SK-N-SH (cell line): Measurements from ENCODE around the gene PTX3. TPM values are rescaled to one million over a fixed set of nuclear protein-coding genes. Genes with fewer than 3 reads are reported as not detected.

Source experiments
- CTCF ChIA-PET: fragments of 300-600, 350-600 bp; formaldehyde crosslinking; extraction: SDS; loops from one replicate; lab custom pipeline; 2021; lab: Yijun Ruan, JAX
- POLR2A ChIA-PET: fragments of 350-600 bp; sonication (Branson Sonifier 250); formaldehyde crosslinking; extraction: SDS; loops from one replicate; lab custom pipeline; 2020; ENCODE audit warnings: antibody characterized with exemption, inconsistent platforms; lab: Yijun Ruan, JAX
- DNase-seq: peaks from one replicate; pipeline ENCODE4 v3.0.0; 2012
- H2AFZ ChIP-seq: fragments of 200-600 bp; sonication (generic); 2 replicates; pipeline ENCODE4 v1.8.1; 2016; ENCODE audit warnings: antibody characterized with exemption, mild to moderate bottlenecking, low read depth
- H3F3A ChIP-seq: fragments of 200-600 bp; sonication (generic); replicated peaks from 2 replicates; pipeline ENCODE3; 2016; ENCODE audit warnings: antibody characterized with exemption, mild to moderate bottlenecking; ENCODE audit not compliant: insufficient read depth
- H3K27ac ChIP-seq, 2 experiments: fragments of 200-500 bp in 1 of 2; fragments of 200-600 bp in 1 of 2; sonication (Bioruptor generic) in 1 of 2; sonication (generic), shearing (Covaris generic) in 1 of 2; 2 replicates each; pipeline versions ENCODE4 v1.5.1 to v1.6.1; 2014 to 2016; ENCODE audit warnings: low read depth in 2 of 2, inconsistent platforms in 1 of 2, low read length in 1 of 2, mild to moderate bottlenecking in 1 of 2, mixed read lengths in 1 of 2
- H3K27me3 ChIP-seq: fragments of 200-600 bp; sonication (generic), shearing (Covaris generic); 2 replicates; pipeline ENCODE4 v1.6.1; 2016; ENCODE audit warnings: mixed run types; ENCODE audit not compliant: insufficient read depth
- H3K36me3 ChIP-seq, 2 experiments: fragments of 200-500 bp in 1 of 2; fragments of 200-600 bp in 1 of 2; sonication (Bioruptor generic) in 1 of 2; sonication (generic) in 1 of 2; replicated peaks in 1 of 2; 2 replicates each; pipeline versions ENCODE3 to v1.5.1; 2014 to 2016; ENCODE audit warnings: low read length in 1 of 2, mild to moderate bottlenecking in 1 of 2; ENCODE audit not compliant: insufficient read depth in 2 of 2, control insufficient read depth in 1 of 2
- H3K4me1 ChIP-seq, 2 experiments: fragments of 200-500 bp in 1 of 2; fragments of 200-600 bp in 1 of 2; sonication (Bioruptor generic) in 1 of 2; sonication (generic), shearing (Covaris generic) in 1 of 2; 2 replicates each; pipeline versions ENCODE4 v1.5.1 to v1.6.1; 2014 to 2016; ENCODE audit warnings: low read depth in 1 of 2, low read length in 1 of 2, mixed run types in 1 of 2; ENCODE audit not compliant: insufficient read depth in 2 of 2, control insufficient read depth in 1 of 2
- H3K4me2 ChIP-seq: fragments of 200-600 bp; sonication (generic), shearing (Covaris generic); 2 replicates; pipeline ENCODE4 v1.6.1; 2017; ENCODE audit warnings: mixed run types
- H3K4me3 ChIP-seq, 2 experiments: fragments of 200-500 bp in 1 of 2; fragments of 200-600 bp in 1 of 2; sonication (Bioruptor generic) in 1 of 2; sonication (generic), shearing (Covaris generic) in 1 of 2; 2 replicates each; pipeline versions ENCODE4 v1.5.1 to v1.8.1; 2014 to 2016; ENCODE audit warnings: low read depth in 2 of 2, inconsistent platforms in 1 of 2, low read length in 1 of 2, mild to moderate bottlenecking in 1 of 2, mixed read lengths in 1 of 2, moderate library complexity in 1 of 2
- H3K79me2 ChIP-seq: fragments of 200-600 bp; sonication (generic); 2 replicates; pipeline ENCODE4 v1.8.1; 2017; ENCODE audit warnings: mild to moderate bottlenecking; ENCODE audit not compliant: insufficient read depth
- H3K9ac ChIP-seq: fragments of 200-600 bp; sonication (generic); 2 replicates; pipeline ENCODE4 v1.6.1; 2017; ENCODE audit warnings: mixed run types
- H3K9me2 ChIP-seq: fragments of 200-600 bp; sonication (generic); 2 replicates; pipeline ENCODE4 v1.6.1; 2017; ENCODE audit warnings: mixed run types
- H3K9me3 ChIP-seq: fragments of 200-600 bp; sonication (generic); 2 replicates; pipeline ENCODE4 v1.6.1; 2017; ENCODE audit warnings: mixed run types, mild to moderate bottlenecking, moderate library complexity
- H4K20me1 ChIP-seq: fragments of 200-600 bp; sonication (generic); 2 replicates; pipeline ENCODE4 v1.6.1; 2017; ENCODE audit warnings: mild to moderate bottlenecking, mixed run types; ENCODE audit not compliant: insufficient read depth
- CHD2 ChIP-seq: fragments of 150-350 bp; IDR thresholded peaks from 2 replicates; pipeline ENCODE4 v1.6.1; 2018; ENCODE audit warnings: low read length; ENCODE audit not compliant: partially characterized antibody
- ELF1 ChIP-seq: IDR thresholded peaks from 2 replicates; pipeline ENCODE4 v1.4.0; 2012
- FOXJ3 ChIP-seq: sonication (generic); formaldehyde crosslinking; IDR thresholded peaks from 2 replicates; pipeline ENCODE4 v1.5.1; 2020; ENCODE audit warnings: mild to moderate bottlenecking, missing genetic modification reagents
- FOXM1 ChIP-seq: IDR thresholded peaks from 2 replicates; pipeline ENCODE4 v1.4.0; 2012; ENCODE audit warnings: low read depth, mild to moderate bottlenecking
- MAX ChIP-seq: IDR thresholded peaks from 2 replicates; pipeline ENCODE4 v1.4.0; 2012; ENCODE audit warnings: low read depth
- NRF1 ChIP-seq: IDR thresholded peaks from 2 replicates; pipeline ENCODE4 v1.6.1; 2012; ENCODE audit warnings: low read depth, mild to moderate bottlenecking, low read length
- POLR2AphosphoS5 ChIP-seq: IDR thresholded peaks from 2 replicates; pipeline ENCODE4 v1.6.1; 2012; ENCODE audit warnings: low read depth, low read length
- RFX5 ChIP-seq: IDR thresholded peaks from 2 replicates; pipeline ENCODE4 v1.6.1; 2012; ENCODE audit warnings: mild to moderate bottlenecking, improper control_type of control experiment, low read length
- SIN3A ChIP-seq: IDR thresholded peaks from 2 replicates; pipeline ENCODE4 v1.6.1; 2012; ENCODE audit warnings: low read depth, mild to moderate bottlenecking, low read length, moderate library complexity, borderline replicate concordance
- TAF1 ChIP-seq: IDR thresholded peaks from 2 replicates; pipeline ENCODE4 v1.6.1; 2012; ENCODE audit warnings: low read depth, mild to moderate bottlenecking, low read length, moderate library complexity, borderline replicate concordance
- TCF12 ChIP-seq: IDR thresholded peaks from 2 replicates; pipeline ENCODE4 v1.4.0; 2012
- YY1 ChIP-seq: IDR thresholded peaks from 2 replicates; pipeline ENCODE4 v1.4.0; 2012; ENCODE audit warnings: low read depth, mild to moderate bottlenecking
- WGBS: methylation state at CpG from one replicate; pipeline ENCODE4 v1.1.6; 2017; ENCODE audit warnings: low lambda C conversion rate; 5-methylcytosine and 5-hydroxymethylcytosine counted together
- polyA plus RNA-seq, 3 experiments: library from polyadenylated mRNA; depleted of rRNA; stranded (reverse); fragments of >200 nt; gene quantifications; 2 replicates each; pipeline ENCODE4 v1.2.3, GENCODE V29; 2012
- TF ChIP-seq, protein P1 (sequence below): fragments of 150-350 bp; IDR thresholded peaks from 2 replicates; pipeline ENCODE4 v1.6.1; 2017; ENCODE audit warnings: antibody characterized with exemption, low read length, low read depth, borderline replicate concordance
- TF ChIP-seq, protein P2 (sequence below): IDR thresholded peaks from 2 replicates; pipeline ENCODE4 v1.4.0; 2012; ENCODE audit warnings: low read depth, borderline replicate concordance
- TF ChIP-seq, protein P3 (sequence below): IDR thresholded peaks from 2 replicates; pipeline ENCODE4 v1.6.1; 2012; ENCODE audit warnings: mild to moderate bottlenecking, low read depth, low read length, moderate library complexity
- TF ChIP-seq, protein P4 (sequence below): fragments of 200-600 bp; sonication (generic); IDR thresholded peaks from 2 replicates; pipeline ENCODE4 v1.6.1; 2017; ENCODE audit warnings: antibody characterized with exemption, mild to moderate bottlenecking, moderate library complexity

Gene PTX3
- polyA plus RNA-seq, 1 of the 3 experiments (the other 2 are of a cell fraction): 208 TPM

DNA sequence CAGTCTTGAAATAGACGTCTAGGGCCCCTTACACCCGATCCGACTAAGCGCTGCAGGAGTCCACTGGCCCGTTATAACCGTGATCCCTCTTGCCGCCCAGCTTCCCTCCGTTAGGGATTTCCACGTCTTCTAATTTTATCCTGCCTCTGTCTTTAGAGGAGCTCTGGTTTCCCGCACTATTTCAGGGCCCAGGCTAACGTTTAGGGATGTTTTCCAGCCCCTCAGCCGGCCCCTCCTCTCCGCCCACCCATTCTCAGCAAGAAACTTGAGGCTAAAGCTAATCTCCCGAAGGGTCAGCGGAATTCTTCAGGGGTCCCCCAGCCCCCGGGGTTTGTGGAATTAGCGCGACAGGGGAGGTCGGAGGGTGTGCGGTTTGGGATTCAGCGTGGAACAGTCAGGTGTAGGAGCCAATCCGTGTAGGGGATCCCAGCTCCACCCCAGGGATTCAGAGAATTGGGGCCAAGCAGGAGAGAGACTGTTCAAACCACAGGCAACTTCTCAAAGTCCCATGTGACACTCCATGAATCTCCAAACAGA lies 1.6 kb downstream of the PTX3 start:
- H3K79me2 ChIP-seq: peaks cover 34% of the 10 kb centered on the region
- peak; percentile 58 for DNase-seq
- POLR2A ChIA-PET: interaction anchor here (0.6 to 1.7 kb wide), 2 partner anchors 278 to 669 kb away, joined by 3 to 5 read pairs; partner anchors contain the start of gene CCNL1

DNA sequence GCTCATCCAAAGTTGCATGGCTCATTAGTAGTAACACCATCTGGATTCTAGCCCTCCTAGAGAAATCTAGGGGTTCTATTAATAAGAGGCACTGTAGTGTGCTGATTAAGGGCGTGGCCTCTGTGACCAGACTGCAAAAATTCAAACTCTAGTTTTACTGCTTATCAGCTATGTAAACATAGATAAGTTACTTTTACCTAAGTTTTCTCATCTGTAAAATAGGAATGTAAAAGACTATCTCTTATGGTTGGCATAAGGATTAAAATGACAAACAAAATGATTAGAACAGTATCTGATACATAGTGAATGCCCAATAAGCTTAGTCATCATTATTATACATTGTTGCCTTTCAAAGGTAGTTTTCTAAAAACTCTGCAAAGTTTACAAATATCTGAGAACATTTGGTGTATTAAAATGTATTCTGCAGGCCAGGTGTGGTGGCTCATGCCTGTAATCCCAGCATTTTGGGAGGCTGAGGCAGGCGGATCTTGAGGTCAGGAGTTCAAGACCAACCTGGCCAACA lies 4.5 kb downstream of the PTX3 start:
- Histone ChIP-seq H3K9ac (no peak overlapping the region), H3K27me3 (no peaks in the 10 kb centered on the region), H2AFZ (no peak overlapping the region), H3K4me1 (peaks cover 9 to 16% of the 10 kb centered on the region in 2 experiments; a peak in 3 of 4 replicates), H3K9me3 (no peaks in the 10 kb centered on the region), H3K9me2 (no peaks in the 10 kb centered on the region), H3F3A (peaks cover 25% of the 10 kb centered on the region), H3K27ac (no peak overlapping the region), H4K20me1 (no peaks in the 10 kb centered on the region), H3K79me2 (peaks cover 34% of the 10 kb centered on the region), H3K4me3 (no peak overlapping the region), H3K4me2 (no peak overlapping the region), H3K36me3 (peaks cover 19 to 22% of the 10 kb centered on the region in 2 experiments)
- WGBS: 72% methylated on average over 2 of the region's 2 CpGs
- no peak for DNase-seq
- ChIA-PET CTCF (no interaction called here), POLR2A (no interaction called here)
- TF ChIP-seq, protein P1, sequence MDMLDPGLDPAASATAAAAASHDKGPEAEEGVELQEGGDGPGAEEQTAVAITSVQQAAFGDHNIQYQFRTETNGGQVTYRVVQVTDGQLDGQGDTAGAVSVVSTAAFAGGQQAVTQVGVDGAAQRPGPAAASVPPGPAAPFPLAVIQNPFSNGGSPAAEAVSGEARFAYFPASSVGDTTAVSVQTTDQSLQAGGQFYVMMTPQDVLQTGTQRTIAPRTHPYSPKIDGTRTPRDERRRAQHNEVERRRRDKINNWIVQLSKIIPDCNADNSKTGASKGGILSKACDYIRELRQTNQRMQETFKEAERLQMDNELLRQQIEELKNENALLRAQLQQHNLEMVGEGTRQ: no peak
- TF ChIP-seq, protein P2, sequence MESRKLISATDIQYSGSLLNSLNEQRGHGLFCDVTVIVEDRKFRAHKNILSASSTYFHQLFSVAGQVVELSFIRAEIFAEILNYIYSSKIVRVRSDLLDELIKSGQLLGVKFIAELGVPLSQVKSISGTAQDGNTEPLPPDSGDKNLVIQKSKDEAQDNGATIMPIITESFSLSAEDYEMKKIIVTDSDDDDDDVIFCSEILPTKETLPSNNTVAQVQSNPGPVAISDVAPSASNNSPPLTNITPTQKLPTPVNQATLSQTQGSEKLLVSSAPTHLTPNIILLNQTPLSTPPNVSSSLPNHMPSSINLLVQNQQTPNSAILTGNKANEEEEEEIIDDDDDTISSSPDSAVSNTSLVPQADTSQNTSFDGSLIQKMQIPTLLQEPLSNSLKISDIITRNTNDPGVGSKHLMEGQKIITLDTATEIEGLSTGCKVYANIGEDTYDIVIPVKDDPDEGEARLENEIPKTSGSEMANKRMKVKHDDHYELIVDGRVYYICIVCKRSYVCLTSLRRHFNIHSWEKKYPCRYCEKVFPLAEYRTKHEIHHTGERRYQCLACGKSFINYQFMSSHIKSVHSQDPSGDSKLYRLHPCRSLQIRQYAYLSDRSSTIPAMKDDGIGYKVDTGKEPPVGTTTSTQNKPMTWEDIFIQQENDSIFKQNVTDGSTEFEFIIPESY: no peak
- TF ChIP-seq YY1 (no peak), NRF1 (no peak), SIN3A (no peak), TCF12 (no peak), FOXJ3 (no peak), ELF1 (no peak), CHD2 (no peak), RFX5 (no peak), FOXM1 (no peak), MAX (no peak), TAF1 (no peak)
- TF ChIP-seq, protein P3, sequence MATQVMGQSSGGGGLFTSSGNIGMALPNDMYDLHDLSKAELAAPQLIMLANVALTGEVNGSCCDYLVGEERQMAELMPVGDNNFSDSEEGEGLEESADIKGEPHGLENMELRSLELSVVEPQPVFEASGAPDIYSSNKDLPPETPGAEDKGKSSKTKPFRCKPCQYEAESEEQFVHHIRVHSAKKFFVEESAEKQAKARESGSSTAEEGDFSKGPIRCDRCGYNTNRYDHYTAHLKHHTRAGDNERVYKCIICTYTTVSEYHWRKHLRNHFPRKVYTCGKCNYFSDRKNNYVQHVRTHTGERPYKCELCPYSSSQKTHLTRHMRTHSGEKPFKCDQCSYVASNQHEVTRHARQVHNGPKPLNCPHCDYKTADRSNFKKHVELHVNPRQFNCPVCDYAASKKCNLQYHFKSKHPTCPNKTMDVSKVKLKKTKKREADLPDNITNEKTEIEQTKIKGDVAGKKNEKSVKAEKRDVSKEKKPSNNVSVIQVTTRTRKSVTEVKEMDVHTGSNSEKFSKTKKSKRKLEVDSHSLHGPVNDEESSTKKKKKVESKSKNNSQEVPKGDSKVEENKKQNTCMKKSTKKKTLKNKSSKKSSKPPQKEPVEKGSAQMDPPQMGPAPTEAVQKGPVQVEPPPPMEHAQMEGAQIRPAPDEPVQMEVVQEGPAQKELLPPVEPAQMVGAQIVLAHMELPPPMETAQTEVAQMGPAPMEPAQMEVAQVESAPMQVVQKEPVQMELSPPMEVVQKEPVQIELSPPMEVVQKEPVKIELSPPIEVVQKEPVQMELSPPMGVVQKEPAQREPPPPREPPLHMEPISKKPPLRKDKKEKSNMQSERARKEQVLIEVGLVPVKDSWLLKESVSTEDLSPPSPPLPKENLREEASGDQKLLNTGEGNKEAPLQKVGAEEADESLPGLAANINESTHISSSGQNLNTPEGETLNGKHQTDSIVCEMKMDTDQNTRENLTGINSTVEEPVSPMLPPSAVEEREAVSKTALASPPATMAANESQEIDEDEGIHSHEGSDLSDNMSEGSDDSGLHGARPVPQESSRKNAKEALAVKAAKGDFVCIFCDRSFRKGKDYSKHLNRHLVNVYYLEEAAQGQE: no peak

More for the DNA sequence above, 1.6 kb downstream of the PTX3 start:
- Histone ChIP-seq H3K4me3 (peak overlapping the region; percentile 51 to 68), H4K20me1 (no peaks in the 10 kb centered on the region), H3K4me2 (peak overlapping the region; percentile 88), H3K9ac (peak overlapping the region; percentile 68), H3K36me3 (peaks cover 16 to 22% of the 10 kb centered on the region in 2 experiments), H3K4me1 (peaks cover 5 to 16% of the 10 kb centered on the region in 2 experiments; a peak in 3 of 4 replicates), H3K27me3 (no peaks in the 10 kb centered on the region), H3K27ac (peak overlapping the region; percentile 50 to 85; a peak in 3 of 4 replicates), H3K9me2 (no peaks in the 10 kb centered on the region), H3F3A (peaks cover 14% of the 10 kb centered on the region), H3K9me3 (no peaks in the 10 kb centered on the region), H2AFZ (peak overlapping the region; percentile 73; the same call in 1 of the 2 replicates)
- 2% methylated on average over 22 of the region's 22 CpGs for WGBS
- TF ChIP-seq, protein P4, sequence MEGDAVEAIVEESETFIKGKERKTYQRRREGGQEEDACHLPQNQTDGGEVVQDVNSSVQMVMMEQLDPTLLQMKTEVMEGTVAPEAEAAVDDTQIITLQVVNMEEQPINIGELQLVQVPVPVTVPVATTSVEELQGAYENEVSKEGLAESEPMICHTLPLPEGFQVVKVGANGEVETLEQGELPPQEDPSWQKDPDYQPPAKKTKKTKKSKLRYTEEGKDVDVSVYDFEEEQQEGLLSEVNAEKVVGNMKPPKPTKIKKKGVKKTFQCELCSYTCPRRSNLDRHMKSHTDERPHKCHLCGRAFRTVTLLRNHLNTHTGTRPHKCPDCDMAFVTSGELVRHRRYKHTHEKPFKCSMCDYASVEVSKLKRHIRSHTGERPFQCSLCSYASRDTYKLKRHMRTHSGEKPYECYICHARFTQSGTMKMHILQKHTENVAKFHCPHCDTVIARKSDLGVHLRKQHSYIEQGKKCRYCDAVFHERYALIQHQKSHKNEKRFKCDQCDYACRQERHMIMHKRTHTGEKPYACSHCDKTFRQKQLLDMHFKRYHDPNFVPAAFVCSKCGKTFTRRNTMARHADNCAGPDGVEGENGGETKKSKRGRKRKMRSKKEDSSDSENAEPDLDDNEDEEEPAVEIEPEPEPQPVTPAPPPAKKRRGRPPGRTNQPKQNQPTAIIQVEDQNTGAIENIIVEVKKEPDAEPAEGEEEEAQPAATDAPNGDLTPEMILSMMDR: no peak
- 0 out of 2 replicates have a peak, but pooled peaks have one; percentile 26 for TF ChIP-seq FOXM1
- peak; percentile 6; the same call in 1 of the 2 replicates for TF ChIP-seq POLR2AphosphoS5
- CTCF ChIA-PET: interaction anchor here (0.7 to 3.4 kb wide), 7 partner anchors 12 to 237 kb away, joined by 3 to 19 read pairs (median 3); no protein-coding TSS in a partner anchor
